ENCODE measurements around the gene BLNK.
A peak's percentile ranks its signal among the peaks of the same experiment; 100 is the strongest.

BLNK gene

GRCh38 chr10:96287392-96288105, 16.2 kb upstream of the BLNK start:
- peak; percentile 35 for DNase-seq

GRCh38 chr10:96285331-96285752, 14.0 kb upstream of the BLNK start:
- no peak for DNase-seq

- no peak for DNase-seq
These were observed 12.4 kb upstream of the BLNK start for GRCh38 chr10:96283756-96284155.

GRCh38 chr10:96283351-96283750, 12.0 kb upstream of the BLNK start:
- no peak for DNase-seq

GRCh38 chr10:96281444-96282029, 10.2 kb upstream of the BLNK start:
- DNase-seq = no peak

GRCh38 chr10:96280859-96281258, 9.5 kb upstream of the BLNK start:
- DNase-seq = no peak

- DNase-seq = no peak
These were observed 7.8 kb upstream of the BLNK start for GRCh38 chr10:96279191-96279641.

- no peak for DNase-seq
These were observed 5.5 kb upstream of the BLNK start for GRCh38 chr10:96276831-96277230.

GRCh38 chr10:96276426-96276825, 5.1 kb upstream of the BLNK start:
- DNase-seq = no peak

- no peak for DNase-seq
These were observed 4.5 kb upstream of the BLNK start for GRCh38 chr10:96275685-96276418.

- DNase-seq = no peak
These were observed 1.2 kb upstream of the BLNK start for GRCh38 chr10:96272316-96273280.

- DNase-seq = no peak
These were observed 798 bp downstream of the BLNK start for GRCh38 chr10:96270571-96270970.

GRCh38 chr10:96269438-96270300, 1.7 kb downstream of the BLNK start:
- no peak for DNase-seq

- no peak for DNase-seq
These were observed 2.9 kb downstream of the BLNK start for GRCh38 chr10:96268341-96268909.

GRCh38 chr10:96267234-96267705, 4.1 kb downstream of the BLNK start:
- no peak for DNase-seq

- no peak for DNase-seq
These were observed 5.1 kb downstream of the BLNK start for GRCh38 chr10:96266118-96266770.

GRCh38 chr10:96264938-96265337, 6.4 kb downstream of the BLNK start:
- DNase-seq = no peak

- DNase-seq = no peak
These were observed 7.7 kb downstream of the BLNK start for GRCh38 chr10:96263669-96264068.

- no peak for DNase-seq
These were observed 8.2 kb downstream of the BLNK start for GRCh38 chr10:96263176-96263575.

GRCh38 chr10:96261930-96262329, 9.4 kb downstream of the BLNK start:
- DNase-seq = no peak

- no peak for DNase-seq
These were observed 10.2 kb downstream of the BLNK start for GRCh38 chr10:96261132-96261531.
